K562 (cell line): ENCODE measurements around the gene NRXN2.

Experiments
- NR2C2 ChIP-seq, 2 experiments: fragments of 200-800 bp in 1 of 2; sonication (Bioruptor generic) in 1 of 2; sonication (generic) in 1 of 2; formaldehyde crosslinking in 1 of 2; IDR thresholded peaks; 2 replicates each; pipeline versions ENCODE4 v1.6.1 to v1.8.0; 2016 to 2022; ENCODE audit warnings: mild to moderate bottlenecking in 1 of 2, missing compliant biosample characterization in 1 of 2, missing genetic modification characterization in 1 of 2, missing genetic modification reagents in 1 of 2
- SIN3A ChIP-seq, 2 experiments: fragments of 150-350 bp in 1 of 2; IDR thresholded peaks; 2 replicates each; pipeline ENCODE4 v1.6.1; 2011 to 2016; ENCODE audit warnings: borderline replicate concordance in 2 of 2, low read depth in 2 of 2, low read length in 2 of 2, mild to moderate bottlenecking in 2 of 2, moderate library complexity in 2 of 2; ENCODE audit not compliant: control insufficient read depth in 1 of 2
- SIN3B ChIP-seq: fragments of 450-650 bp; IDR thresholded peaks from 2 replicates; pipeline ENCODE4 v1.6.1; 2017; ENCODE audit warnings: low read depth, mild to moderate bottlenecking, moderate library complexity

DNA sequence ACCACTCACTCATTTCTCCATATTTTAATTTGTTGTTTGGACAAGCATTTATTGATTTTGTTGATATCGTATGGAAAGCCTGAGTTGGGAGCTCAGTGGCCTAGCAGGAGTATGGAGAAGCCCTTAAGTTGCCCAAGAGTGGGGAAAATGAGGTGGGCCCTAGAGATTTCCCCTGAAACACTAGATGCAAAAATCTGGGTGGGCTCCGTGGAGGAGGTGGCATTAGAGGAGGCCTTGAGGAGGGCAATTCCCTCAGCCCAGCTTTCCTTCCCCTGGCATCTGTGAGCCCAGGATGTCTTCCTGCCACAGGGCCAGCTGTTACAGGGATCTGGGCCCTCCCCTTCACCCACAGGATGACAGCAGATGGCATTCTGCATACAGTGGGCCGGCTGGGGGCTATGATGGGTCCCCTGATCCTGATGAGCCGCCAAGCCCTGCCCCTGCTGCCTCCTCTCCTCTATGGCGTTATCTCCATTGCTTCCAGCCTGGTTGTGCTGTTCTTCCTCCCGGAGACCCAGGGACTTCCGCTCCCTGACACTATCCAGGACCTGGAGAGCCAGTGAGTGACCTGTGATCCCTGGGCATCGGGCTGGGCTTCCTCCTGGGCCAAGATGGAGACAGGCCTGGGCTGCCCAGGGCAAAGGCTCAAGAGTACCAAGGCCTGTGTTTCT lies 153.6 kb downstream of the NRXN2 start:
- TF ChIP-seq NR2C2 (CRISPR knock-in tag; IDR thresholded peaks at IDR 0.05) (no peak), NR2C2 (tag; IDR thresholded peaks at IDR 0.05) (no peak), SIN3A (IDR thresholded peaks at IDR 0.05; ENCODE audit: borderline replicate concordance in 2 of 2, control insufficient read depth in 1 of 2, low read depth in 2 of 2, low read length in 2 of 2) (no peak), SIN3B (no peak)
